Activated gamma-delta T cell treated with Interleukin-2 at 50 U/mL for 16 hours (primary cell): Measurements from ENCODE around the gene LPIN1.

Experiments
- DNase-seq: peaks from one replicate; pipeline ENCODE4 v3.0.0-alpha.2; 2020

Gene LPIN1

GRCh38 chr2:11746376-11746806, at the start of gene LPIN1:
Gene LPIN1 (plus strand): TSS chr2:11746632. CDS start chr2:11765542, 18,910 bp downstream.
- DNase-seq, result peak; percentile 81

GRCh38 chr2:11696736-11697102, 49.7 kb upstream of the LPIN1 start:
- no peak for DNase-seq

- DNase-seq, result no peak
Measured at GRCh38 chr2:11697103-11697871, 49.1 kb upstream of the LPIN1 start.

GRCh38 chr2:11698009-11698922, 48.2 kb upstream of the LPIN1 start:
- DNase-seq, result no peak

GRCh38 chr2:11699686-11700670, 46.5 kb upstream of the LPIN1 start:
- no peak for DNase-seq

GRCh38 chr2:11701206-11701605, 45.2 kb upstream of the LPIN1 start:
- DNase-seq, result no peak

GRCh38 chr2:11701751-11702301, 44.6 kb upstream of the LPIN1 start:
- no peak for DNase-seq

GRCh38 chr2:11702946-11703345, 43.5 kb upstream of the LPIN1 start:
- DNase-seq, result no peak

- no peak for DNase-seq
Measured at GRCh38 chr2:11703700-11704099, 42.7 kb upstream of the LPIN1 start.

- no peak for DNase-seq
Measured at GRCh38 chr2:11705063-11705462, 41.4 kb upstream of the LPIN1 start.

- no peak for DNase-seq
Measured at GRCh38 chr2:11705711-11706110, 40.7 kb upstream of the LPIN1 start.

- no peak for DNase-seq
Measured at GRCh38 chr2:11708106-11708505, 38.3 kb upstream of the LPIN1 start.

GRCh38 chr2:11709293-11709692, 37.1 kb upstream of the LPIN1 start:
- DNase-seq, result no peak

GRCh38 chr2:11710210-11710609, 36.2 kb upstream of the LPIN1 start:
- DNase-seq, result no peak

GRCh38 chr2:11710632-11711353, 35.6 kb upstream of the LPIN1 start:
- DNase-seq, result no peak

- DNase-seq, result no peak
Measured at GRCh38 chr2:11711354-11711716, 35.1 kb upstream of the LPIN1 start.

GRCh38 chr2:11711751-11712150, 34.7 kb upstream of the LPIN1 start:
- DNase-seq, result no peak

- no peak for DNase-seq
Measured at GRCh38 chr2:11712866-11713265, 33.6 kb upstream of the LPIN1 start.

- DNase-seq, result no peak
Measured at GRCh38 chr2:11713815-11714214, 32.6 kb upstream of the LPIN1 start.

- DNase-seq, result no peak
Measured at GRCh38 chr2:11715987-11716652, 30.3 kb upstream of the LPIN1 start.

GRCh38 chr2:11716689-11717321, 29.6 kb upstream of the LPIN1 start:
- no peak for DNase-seq
